HEK293 (cell line): ENCODE measurements around the gene CLEC12A.
"Not testable (repeated sequence)": the region's sequence is repeated elsewhere in the genome, so short reads cannot be mapped to it uniquely, and the experiment has no call there.

Experiments
- CTCF ChIA-PET: fragments of 350-600 bp; formaldehyde crosslinking; extraction: SDS; loops from one replicate; lab custom pipeline; 2021; ENCODE audit warnings: antibody characterized with exemption; lab: Yijun Ruan, JAX
- POLR2A ChIA-PET: fragments of 300-600 bp; formaldehyde crosslinking; extraction: SDS; loops from one replicate; lab custom pipeline; 2020; ENCODE audit warnings: antibody characterized with exemption, inconsistent platforms; lab: Yijun Ruan, JAX
- H3K27ac ChIP-seq: fragments of 200-500 bp; sonication (Bioruptor generic); 2 replicates; pipeline ENCODE4 v1.5.1; 2014; ENCODE audit warnings: low read depth, low read length, control low read depth, inconsistent platforms; ENCODE audit errors: extremely low read depth
- H3K36me3 ChIP-seq, 2 experiments: fragments of 200-500 bp in 1 of 2; sonication (Bioruptor generic) in 1 of 2; 1 replicate in 1 of 2; 2 replicates in 1 of 2; pipeline ENCODE4 v1.5.1; 2014 to 2017; ENCODE audit warnings: inconsistent platforms in 2 of 2, low read length in 2 of 2; ENCODE audit not compliant: control insufficient read depth in 2 of 2, insufficient read depth in 1 of 2
- H3K4me1 ChIP-seq: fragments of 200-500 bp; sonication (Bioruptor generic); 2 replicates; pipeline ENCODE4 v1.5.1; 2014; ENCODE audit warnings: mild to moderate bottlenecking, low read length, inconsistent platforms; ENCODE audit not compliant: control insufficient read depth, insufficient read depth
- H3K4me3 ChIP-seq: 2 replicates; pipeline ENCODE4 v1.5.1; 2011; ENCODE audit warnings: low read depth, mild to moderate bottlenecking, control low read depth, low read length, moderate library complexity
- H3K9me3 ChIP-seq: fragments of 200-500 bp; sonication (Bioruptor generic); 2 replicates; pipeline ENCODE4 v1.5.1; 2014; ENCODE audit warnings: low read depth, low read length, inconsistent platforms; ENCODE audit not compliant: control insufficient read depth, insufficient read depth
- EGR2 ChIP-seq: fragments of 450-650 bp; formaldehyde crosslinking; IDR thresholded peaks from 2 replicates; pipeline ENCODE4 v1.5.1; 2016; ENCODE audit warnings: low read depth, missing biosample characterization, missing genetic modification characterization
- HOXC10 ChIP-seq: sonication (generic); formaldehyde crosslinking; IDR thresholded peaks from 2 replicates; pipeline ENCODE4 v1.8.1; 2023; ENCODE audit warnings: mild to moderate bottlenecking, missing genetic modification reagents
- MYNN ChIP-seq: fragments of 450-650 bp; formaldehyde crosslinking; IDR thresholded peaks from 2 replicates; pipeline ENCODE4 v1.5.1; 2016; ENCODE audit warnings: missing biosample characterization, missing genetic modification characterization, borderline replicate concordance
- OVOL3 ChIP-seq: fragments of 450-650 bp; formaldehyde crosslinking; IDR thresholded peaks from 2 replicates; pipeline ENCODE4 v1.5.1; 2016; ENCODE audit warnings: missing biosample characterization, missing genetic modification characterization
- SALL2 ChIP-seq: fragments of 450-650 bp; formaldehyde crosslinking; IDR thresholded peaks from 2 replicates; pipeline ENCODE4 v1.5.0; 2017; ENCODE audit warnings: missing biosample characterization, mild to moderate bottlenecking, missing genetic modification characterization, borderline replicate concordance
- ZBTB21 ChIP-seq: fragments of 450-650 bp; formaldehyde crosslinking; IDR thresholded peaks from 2 replicates; pipeline ENCODE4 v1.5.1; 2017; ENCODE audit warnings: missing biosample characterization, missing genetic modification characterization
- ZEB2 ChIP-seq: fragments of 450-650 bp; formaldehyde crosslinking; IDR thresholded peaks from 2 replicates; pipeline ENCODE4 v1.5.1; 2016; ENCODE audit warnings: missing biosample characterization, missing genetic modification characterization
- ZIC2 ChIP-seq: fragments of 450-650 bp; formaldehyde crosslinking; IDR thresholded peaks from 2 replicates; pipeline ENCODE4 v1.5.1; 2016; ENCODE audit warnings: missing biosample characterization, missing genetic modification characterization
- ZNF169 ChIP-seq: fragments of 450-650 bp; formaldehyde crosslinking; IDR thresholded peaks from 2 replicates; pipeline ENCODE4 v1.5.1; 2016; ENCODE audit warnings: missing biosample characterization, missing genetic modification characterization
- ZNF221 ChIP-seq: fragments of 450-650 bp; formaldehyde crosslinking; IDR thresholded peaks from 2 replicates; pipeline ENCODE4 v1.5.1; 2017; ENCODE audit warnings: missing biosample characterization, missing genetic modification characterization, borderline replicate concordance
- ZNF48 ChIP-seq: fragments of 450-650 bp; formaldehyde crosslinking; IDR thresholded peaks from 2 replicates; pipeline ENCODE4 v1.5.1; 2016; ENCODE audit warnings: missing biosample characterization, missing genetic modification characterization
- ZNF501 ChIP-seq: fragments of 450-650 bp; formaldehyde crosslinking; IDR thresholded peaks from 2 replicates; pipeline ENCODE4 v1.5.1; 2016; ENCODE audit warnings: missing biosample characterization, missing genetic modification characterization
- TF ChIP-seq, protein P1 (sequence below): fragments of 450-650 bp; formaldehyde crosslinking; IDR thresholded peaks from 2 replicates; pipeline ENCODE4 v1.5.1; 2016; ENCODE audit warnings: missing biosample characterization, missing genetic modification characterization
- TF ChIP-seq, protein P2 (sequence below): fragments of 450-650 bp; formaldehyde crosslinking; IDR thresholded peaks from 2 replicates; pipeline ENCODE4 v1.5.1; 2016; ENCODE audit warnings: missing biosample characterization, missing genetic modification characterization, low read depth
- TF ChIP-seq, protein P3 (sequence below): fragments of 450-650 bp; formaldehyde crosslinking; IDR thresholded peaks from 2 replicates; pipeline ENCODE4 v1.5.1; 2016; ENCODE audit warnings: missing biosample characterization, missing genetic modification characterization
- TF ChIP-seq, protein P4 (sequence below): fragments of 450-650 bp; formaldehyde crosslinking; IDR thresholded peaks from 2 replicates; pipeline ENCODE4 v1.5.1; 2016; ENCODE audit warnings: missing biosample characterization, missing genetic modification characterization, borderline replicate concordance

CLEC12A gene

DNA sequence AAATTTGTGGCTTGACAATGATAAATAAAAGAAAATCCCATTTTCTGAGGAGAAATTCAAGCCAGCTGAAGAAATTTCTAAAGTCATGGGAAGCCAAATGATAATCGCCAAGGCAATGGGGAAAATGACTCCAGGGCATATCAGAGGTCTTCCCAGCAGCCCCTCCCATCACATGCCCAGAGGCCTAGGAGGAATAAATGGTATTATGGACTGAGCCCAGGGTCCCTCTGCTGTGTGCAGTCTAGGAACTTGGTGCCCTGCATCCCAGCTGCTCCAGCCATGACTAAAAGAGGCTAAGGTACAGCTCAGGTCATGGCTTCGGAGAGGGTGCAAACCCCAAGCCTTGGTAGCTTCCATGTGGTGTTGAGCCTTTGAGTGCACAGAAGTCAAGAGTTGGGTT is 4.4 kb downstream of the CLEC12A start (continued):
- no peak for TF ChIP-seq ZNF169 (tag by site-specific recombination)
- TF ChIP-seq ZNF48, result no peak
- no peak for TF ChIP-seq ZEB2 (tag by site-specific recombination)
- TF ChIP-seq ZBTB21 (tag by site-specific recombination), result no peak
- TF ChIP-seq, protein P1, sequence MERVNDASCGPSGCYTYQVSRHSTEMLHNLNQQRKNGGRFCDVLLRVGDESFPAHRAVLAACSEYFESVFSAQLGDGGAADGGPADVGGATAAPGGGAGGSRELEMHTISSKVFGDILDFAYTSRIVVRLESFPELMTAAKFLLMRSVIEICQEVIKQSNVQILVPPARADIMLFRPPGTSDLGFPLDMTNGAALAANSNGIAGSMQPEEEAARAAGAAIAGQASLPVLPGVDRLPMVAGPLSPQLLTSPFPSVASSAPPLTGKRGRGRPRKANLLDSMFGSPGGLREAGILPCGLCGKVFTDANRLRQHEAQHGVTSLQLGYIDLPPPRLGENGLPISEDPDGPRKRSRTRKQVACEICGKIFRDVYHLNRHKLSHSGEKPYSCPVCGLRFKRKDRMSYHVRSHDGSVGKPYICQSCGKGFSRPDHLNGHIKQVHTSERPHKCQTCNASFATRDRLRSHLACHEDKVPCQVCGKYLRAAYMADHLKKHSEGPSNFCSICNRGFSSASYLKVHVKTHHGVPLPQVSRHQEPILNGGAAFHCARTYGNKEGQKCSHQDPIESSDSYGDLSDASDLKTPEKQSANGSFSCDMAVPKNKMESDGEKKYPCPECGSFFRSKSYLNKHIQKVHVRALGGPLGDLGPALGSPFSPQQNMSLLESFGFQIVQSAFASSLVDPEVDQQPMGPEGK (tag by site-specific recombination), result no peak
- TF ChIP-seq EGR2 (tag by site-specific recombination), result no peak
- TF ChIP-seq OVOL3 (tag by site-specific recombination), result no peak
- TF ChIP-seq ZNF221 (tag by site-specific recombination), result no peak
- TF ChIP-seq, all 188 proteins: peak for 3

DNA sequence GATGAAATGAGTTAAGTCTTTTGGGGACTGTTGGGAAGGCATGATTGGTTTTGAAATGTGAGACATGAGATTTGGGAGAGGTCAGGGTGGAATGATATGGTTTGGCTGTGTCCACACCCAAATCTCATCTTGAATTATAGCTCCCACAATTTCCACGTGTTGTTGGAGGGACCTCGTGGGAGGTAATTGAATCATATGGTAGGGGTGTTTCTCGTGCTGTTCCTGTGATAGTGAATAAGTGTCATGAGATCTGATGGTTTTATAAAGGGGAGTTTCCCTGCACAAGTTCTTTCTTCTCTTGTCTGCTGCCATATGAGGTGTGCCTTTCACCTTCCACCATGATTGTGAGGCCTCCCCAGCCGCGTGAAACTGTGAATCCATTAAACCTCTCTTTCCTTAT is 5.4 kb downstream of the CLEC12A start:
- H3K4me3 ChIP-seq, H3K9me3 ChIP-seq, H3K4me1 ChIP-seq, H3K27ac ChIP-seq, CTCF ChIA-PET, H3K36me3 ChIP-seq, POLR2A ChIA-PET: not testable (repeated sequence)

DNA sequence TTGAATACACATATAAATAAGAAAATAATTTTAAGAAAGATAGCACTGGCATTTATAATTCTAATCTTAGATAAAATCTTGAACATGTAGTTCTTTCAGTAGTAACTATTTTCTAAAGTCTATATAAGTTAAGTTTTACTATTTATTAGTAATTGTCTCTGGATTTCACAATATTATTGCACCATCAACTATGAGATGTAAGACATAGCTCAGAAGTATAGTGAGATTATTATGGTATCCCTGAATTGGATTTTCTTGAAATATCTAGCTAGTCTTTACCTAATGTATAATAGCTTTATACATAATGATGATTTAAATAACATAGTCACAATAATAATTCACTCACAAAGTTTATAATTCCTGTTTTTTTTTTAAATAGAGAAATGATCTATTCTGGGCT is 6.7 kb downstream of the CLEC12A start:
- CTCF ChIA-PET, result interaction anchor here (0.6 to 1.2 kb wide), 2 partner anchors 134 to 227 kb away, joined by 3 read pairs; no protein-coding TSS in a partner anchor
- Histone ChIP-seq H3K36me3 (no peaks in the 10 kb centered on the region), H3K27ac (no peak overlapping the region)

More for the DNA sequence above, 6.7 kb downstream of the CLEC12A start:
- Histone ChIP-seq H3K9me3 (no peaks in the 10 kb centered on the region), H3K4me1 (no peaks in the 10 kb centered on the region), H3K4me3 (no peak overlapping the region)
- POLR2A ChIA-PET, result no interaction called here
- TF ChIP-seq, protein P2, sequence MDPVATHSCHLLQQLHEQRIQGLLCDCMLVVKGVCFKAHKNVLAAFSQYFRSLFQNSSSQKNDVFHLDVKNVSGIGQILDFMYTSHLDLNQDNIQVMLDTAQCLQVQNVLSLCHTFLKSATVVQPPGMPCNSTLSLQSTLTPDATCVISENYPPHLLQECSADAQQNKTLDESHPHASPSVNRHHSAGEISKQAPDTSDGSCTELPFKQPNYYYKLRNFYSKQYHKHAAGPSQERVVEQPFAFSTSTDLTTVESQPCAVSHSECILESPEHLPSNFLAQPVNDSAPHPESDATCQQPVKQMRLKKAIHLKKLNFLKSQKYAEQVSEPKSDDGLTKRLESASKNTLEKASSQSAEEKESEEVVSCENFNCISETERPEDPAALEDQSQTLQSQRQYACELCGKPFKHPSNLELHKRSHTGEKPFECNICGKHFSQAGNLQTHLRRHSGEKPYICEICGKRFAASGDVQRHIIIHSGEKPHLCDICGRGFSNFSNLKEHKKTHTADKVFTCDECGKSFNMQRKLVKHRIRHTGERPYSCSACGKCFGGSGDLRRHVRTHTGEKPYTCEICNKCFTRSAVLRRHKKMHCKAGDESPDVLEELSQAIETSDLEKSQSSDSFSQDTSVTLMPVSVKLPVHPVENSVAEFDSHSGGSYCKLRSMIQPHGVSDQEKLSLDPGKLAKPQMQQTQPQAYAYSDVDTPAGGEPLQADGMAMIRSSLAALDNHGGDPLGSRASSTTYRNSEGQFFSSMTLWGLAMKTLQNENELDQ (tag by site-specific recombination), result no peak
- TF ChIP-seq, protein P3, sequence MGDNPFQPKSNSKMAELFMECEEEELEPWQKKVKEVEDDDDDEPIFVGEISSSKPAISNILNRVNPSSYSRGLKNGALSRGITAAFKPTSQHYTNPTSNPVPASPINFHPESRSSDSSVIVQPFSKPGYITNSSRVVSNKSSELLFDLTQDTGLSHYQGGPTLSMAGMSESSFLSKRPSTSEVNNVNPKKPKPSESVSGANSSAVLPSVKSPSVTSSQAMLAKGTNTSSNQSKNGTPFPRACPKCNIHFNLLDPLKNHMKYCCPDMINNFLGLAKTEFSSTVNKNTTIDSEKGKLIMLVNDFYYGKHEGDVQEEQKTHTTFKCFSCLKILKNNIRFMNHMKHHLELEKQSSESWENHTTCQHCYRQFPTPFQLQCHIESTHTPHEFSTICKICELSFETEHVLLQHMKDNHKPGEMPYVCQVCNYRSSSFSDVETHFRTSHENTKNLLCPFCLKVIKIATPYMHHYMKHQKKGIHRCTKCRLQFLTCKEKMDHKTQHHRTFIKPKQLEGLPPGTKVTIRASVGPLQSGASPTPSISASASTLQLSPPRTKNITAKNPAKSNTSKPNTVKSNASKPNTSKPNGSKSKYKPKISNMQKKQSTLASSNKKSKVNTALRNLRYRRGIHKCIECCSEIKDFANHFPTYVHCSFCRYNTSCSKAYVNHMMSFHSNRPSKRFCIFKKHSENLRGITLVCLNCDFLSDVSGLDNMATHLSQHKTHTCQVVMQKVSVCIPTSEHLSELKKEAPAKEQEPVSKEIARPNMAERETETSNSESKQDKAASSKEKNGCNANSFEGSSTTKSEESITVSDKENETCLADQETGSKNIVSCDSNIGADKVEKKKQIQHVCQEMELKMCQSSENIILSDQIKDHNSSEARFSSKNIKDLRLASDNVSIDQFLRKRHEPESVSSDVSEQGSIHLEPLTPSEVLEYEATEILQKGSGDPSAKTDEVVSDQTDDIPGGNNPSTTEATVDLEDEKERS (tag by site-specific recombination), result no peak
- TF ChIP-seq, protein P4, sequence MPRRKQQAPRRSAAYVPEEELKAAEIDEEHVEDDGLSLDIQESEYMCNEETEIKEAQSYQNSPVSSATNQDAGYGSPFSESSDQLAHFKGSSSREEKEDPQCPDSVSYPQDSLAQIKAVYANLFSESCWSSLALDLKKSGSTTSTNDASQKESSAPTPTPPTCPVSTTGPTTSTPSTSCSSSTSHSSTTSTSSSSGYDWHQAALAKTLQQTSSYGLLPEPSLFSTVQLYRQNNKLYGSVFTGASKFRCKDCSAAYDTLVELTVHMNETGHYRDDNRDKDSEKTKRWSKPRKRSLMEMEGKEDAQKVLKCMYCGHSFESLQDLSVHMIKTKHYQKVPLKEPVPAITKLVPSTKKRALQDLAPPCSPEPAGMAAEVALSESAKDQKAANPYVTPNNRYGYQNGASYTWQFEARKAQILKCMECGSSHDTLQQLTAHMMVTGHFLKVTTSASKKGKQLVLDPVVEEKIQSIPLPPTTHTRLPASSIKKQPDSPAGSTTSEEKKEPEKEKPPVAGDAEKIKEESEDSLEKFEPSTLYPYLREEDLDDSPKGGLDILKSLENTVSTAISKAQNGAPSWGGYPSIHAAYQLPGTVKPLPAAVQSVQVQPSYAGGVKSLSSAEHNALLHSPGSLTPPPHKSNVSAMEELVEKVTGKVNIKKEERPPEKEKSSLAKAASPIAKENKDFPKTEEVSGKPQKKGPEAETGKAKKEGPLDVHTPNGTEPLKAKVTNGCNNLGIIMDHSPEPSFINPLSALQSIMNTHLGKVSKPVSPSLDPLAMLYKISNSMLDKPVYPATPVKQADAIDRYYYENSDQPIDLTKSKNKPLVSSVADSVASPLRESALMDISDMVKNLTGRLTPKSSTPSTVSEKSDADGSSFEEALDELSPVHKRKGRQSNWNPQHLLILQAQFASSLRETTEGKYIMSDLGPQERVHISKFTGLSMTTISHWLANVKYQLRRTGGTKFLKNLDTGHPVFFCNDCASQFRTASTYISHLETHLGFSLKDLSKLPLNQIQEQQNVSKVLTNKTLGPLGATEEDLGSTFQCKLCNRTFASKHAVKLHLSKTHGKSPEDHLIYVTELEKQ (tag by site-specific recombination), result no peak
- no peak for TF ChIP-seq HOXC10 (CRISPR knock-in tag)
- TF ChIP-seq ZNF48, result no peak
- TF ChIP-seq ZIC2, result no peak
- no peak for TF ChIP-seq ZNF501 (tag by site-specific recombination)
- no peak for TF ChIP-seq MYNN (tag by site-specific recombination)
- TF ChIP-seq SALL2 (tag by site-specific recombination), result no peak
- TF ChIP-seq, all 188 proteins: peak for 0
